GM21526 (cell line): ENCODE results near the gene ZBTB20.

Experiments
- ATAC-seq: cut with Tn5 transposase; IDR thresholded peaks from one replicate; pipeline ENCODE4 v1.9.1; 2021; ENCODE audit warnings: moderate library complexity; ENCODE audit not compliant: unreplicated experiment, low FRiP score

ZBTB20 gene

DNA sequence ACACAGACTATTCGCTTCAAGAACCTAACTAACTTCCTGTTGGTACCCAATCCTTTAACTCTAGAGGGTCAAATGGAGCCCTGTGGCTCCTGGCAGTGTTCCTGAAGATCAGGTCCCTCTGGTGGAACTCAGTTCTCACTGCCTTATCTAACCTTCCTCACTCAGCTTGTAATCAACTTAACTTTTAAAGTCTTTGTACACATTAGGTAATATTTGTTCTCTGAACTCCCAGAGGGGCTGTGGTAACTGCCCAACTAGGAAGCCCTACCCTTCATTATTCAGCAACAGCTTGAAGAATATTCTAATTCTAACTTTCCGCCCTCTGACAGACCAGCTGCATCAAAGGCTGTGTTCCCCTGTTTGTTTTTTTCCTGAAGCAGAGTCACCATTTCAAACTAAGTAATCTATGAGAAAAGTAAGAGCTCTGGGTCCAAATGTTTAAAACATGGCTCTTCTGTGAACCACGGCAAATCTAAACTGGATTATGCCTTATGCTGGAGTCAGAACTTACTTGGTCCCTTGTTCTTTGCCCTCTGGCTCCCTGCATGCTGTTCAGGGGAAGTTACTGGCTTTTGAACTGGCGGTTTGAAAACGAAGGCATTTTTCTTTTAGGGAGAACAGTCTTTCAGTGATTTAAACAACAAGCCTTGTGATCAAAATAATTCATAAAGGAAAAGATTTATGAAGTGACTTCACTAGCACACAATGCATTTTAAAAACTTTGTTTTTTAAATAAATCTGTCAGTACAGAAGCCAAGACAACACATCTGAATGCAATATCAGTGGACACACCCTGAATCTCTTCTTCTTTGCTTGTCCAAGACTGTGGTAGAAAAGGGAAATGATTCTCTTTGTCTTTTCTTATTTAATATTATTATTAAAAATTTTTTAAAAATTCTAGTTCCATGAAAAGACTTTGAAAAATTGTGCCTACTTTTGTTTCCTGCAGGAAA lies 487.7 kb downstream of the ZBTB20 start:
- ATAC-seq: no peak

- ATAC-seq: no peak
Observed at GRCh38 chr3:114651555-114651954, 495.5 kb downstream of the ZBTB20 start.

DNA sequence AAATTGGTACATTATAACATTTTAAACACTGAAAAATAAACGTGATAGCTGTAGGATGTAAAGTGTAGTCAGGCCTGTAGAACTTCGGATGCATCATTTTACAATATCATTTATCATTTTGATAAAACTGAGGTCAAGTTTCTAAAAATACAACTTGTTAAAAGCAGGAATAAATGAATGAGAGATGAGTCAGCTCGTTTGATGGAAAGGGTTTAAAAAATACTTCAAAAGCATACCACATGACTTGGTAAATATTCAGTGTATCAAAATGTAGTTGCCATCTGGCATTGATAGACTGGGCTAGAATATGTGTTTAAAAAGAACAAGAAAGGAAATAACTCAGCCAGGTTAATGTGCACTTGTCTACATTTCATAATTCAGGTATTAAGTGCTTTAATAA lies 496.3 kb downstream of the ZBTB20 start:
- ATAC-seq: no peak

DNA sequence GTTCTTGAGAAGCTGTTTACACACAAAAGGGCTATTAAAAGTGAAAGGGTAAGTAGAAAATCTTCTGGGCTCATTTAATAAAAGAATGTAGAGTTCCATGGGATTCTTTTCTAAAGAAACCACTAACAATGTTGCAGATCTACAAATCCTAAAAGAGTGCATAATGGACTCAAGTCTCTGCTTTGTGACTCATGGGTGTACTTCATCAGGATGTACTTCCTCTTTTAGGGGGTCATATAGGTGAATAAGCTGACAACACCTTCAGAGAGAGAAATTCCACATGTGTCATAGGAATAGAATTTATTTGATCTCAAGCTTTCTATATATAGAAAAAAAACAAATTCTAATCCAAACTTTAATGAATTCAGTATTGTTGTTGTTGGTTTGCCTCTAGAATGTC lies 497.8 kb downstream of the ZBTB20 start:
- no peak for ATAC-seq

GRCh38 chr3:114646526-114646925 lies 500.6 kb downstream of the ZBTB20 start:
- no peak for ATAC-seq

DNA sequence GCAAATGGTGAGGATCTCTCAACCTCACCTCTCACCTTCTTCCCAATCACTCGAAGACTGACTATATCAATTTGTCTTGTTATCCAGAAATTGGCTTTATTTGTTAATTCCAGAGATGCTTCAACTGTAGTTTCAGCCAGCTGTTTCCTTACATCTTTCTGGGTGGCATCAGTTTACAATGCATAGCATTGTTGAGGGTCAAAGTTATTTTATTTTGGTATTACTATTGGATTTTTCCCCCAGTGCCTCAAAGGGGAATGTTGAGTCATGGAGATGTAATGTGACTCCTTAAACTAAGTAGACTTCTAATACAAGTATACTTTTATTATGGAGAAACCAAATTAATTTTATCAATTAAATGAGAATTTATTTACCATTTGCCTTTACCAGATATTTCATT lies 501.7 kb downstream of the ZBTB20 start:
- ATAC-seq: no peak

- no peak for ATAC-seq
Observed at GRCh38 chr3:114644367-114644766, 502.7 kb downstream of the ZBTB20 start.

- ATAC-seq: no peak
Observed at GRCh38 chr3:114642951-114643741, 503.9 kb downstream of the ZBTB20 start.

DNA sequence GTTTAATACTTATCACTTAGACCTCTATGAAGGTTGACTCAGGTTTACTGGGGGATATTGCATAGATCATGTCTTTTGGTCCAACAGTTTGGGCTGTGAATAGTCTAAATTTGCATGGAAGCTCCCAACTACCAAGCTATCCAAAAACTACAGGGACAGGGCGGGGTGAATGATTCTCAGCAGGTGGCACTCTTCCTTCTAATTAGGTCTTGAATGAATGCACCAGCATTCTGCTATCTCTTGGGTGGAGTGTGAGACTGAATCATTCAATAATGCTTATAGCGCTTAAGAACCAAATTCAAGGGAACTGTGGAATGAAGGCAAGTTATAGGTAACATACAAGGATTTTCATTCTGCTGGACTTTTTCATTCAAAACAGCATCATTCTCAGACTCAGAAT lies 507.0 kb downstream of the ZBTB20 start:
- no peak for ATAC-seq

DNA sequence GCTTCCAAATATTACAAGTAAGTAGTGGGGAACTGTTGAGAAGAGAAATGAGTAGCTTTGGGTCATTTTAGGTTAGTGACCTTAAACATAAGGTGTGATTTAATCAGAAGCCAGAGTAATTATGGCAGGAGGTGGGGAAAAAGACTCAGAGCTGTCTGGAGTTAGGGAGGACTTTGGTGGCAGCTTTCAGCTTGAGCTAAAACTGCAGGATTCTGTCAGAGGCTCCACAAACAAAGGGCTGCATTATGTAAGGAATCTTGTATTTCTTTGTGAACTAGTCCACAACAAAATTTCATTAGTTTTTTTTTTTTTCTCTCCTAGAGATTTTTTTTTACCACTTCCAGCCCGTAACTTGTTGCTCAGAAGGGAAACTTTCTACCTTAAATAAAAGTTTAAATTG lies 507.9 kb downstream of the ZBTB20 start:
- ATAC-seq: no peak

GRCh38 chr3:114635878-114636277 lies 511.2 kb downstream of the ZBTB20 start:
- ATAC-seq: no peak

GRCh38 chr3:114634635-114635034 lies 512.5 kb downstream of the ZBTB20 start:
- ATAC-seq: no peak

DNA sequence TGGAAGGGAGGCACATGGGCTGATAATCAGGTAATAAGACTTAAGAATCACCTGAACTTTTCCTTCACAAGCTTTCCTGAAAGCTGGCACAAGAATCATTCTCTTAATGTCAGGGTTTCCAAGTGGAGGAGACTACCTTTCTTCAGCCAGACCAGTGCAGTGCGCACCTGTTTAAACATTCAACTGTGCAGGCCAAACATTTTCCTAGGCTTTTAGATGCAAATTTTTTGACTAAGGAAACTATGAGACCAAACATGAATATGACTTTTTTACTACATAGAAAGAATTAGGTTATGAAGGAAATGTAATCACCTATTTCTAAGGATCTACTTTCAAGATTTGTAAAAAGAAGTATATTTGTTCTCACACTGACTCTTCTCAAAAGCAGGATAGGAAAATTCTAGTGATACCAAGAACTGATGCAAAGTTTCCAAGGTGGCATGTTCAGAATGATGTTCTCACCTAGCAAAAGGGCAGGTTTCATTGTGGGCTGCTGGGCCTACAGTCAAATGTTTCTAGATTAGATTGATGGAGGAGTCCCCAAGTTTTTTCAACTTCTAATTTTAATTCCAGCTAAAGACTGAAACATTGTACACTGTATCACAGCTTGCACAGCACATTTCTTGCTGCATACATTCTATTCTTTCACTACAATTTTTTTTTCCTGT lies 514.2 kb downstream of the ZBTB20 start:
- no peak for ATAC-seq

DNA sequence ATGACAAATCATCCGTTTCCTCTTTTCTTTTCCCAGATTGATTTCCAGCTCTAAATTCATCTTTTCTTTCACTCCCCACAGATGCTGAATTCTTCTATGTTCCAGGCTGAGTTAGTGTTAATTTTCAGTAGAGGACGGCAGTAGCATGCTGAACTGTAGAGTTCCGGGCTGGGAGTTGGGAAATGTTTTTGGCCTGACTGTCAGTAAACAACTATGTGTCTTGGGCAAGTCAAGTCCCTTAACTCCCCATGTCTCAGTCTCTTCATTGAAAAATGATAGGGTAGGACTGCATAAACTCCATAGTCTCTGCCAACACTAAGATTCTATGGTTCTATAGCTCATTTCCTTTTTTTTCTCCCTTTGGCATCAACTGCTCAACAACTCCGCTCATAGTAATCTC lies 519.3 kb downstream of the ZBTB20 start:
- ATAC-seq: no peak

DNA sequence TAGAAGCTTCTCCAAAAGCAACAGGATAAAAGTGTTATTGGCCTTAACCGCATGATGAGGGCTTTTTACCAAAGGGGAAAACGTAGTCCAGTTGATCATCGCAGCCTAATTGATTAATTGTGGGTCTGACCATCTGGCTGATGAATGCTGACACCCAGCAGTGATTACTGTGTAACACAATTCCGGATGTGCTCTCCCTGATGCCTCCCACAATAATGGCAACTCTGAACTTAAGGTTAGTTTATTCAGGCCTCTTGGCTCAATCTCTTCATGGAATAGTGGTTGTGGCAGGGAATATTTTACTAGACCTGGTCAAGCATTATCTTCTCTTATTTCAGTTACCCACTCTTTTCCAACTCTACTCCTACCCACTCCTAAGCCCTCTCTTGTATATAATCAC lies 520.3 kb downstream of the ZBTB20 start:
- ATAC-seq: no peak

GRCh38 chr3:114624571-114625181 lies 522.4 kb downstream of the ZBTB20 start:
- no peak for ATAC-seq

- no peak for ATAC-seq
Observed at GRCh38 chr3:114624047-114624445, 523.0 kb downstream of the ZBTB20 start.

DNA sequence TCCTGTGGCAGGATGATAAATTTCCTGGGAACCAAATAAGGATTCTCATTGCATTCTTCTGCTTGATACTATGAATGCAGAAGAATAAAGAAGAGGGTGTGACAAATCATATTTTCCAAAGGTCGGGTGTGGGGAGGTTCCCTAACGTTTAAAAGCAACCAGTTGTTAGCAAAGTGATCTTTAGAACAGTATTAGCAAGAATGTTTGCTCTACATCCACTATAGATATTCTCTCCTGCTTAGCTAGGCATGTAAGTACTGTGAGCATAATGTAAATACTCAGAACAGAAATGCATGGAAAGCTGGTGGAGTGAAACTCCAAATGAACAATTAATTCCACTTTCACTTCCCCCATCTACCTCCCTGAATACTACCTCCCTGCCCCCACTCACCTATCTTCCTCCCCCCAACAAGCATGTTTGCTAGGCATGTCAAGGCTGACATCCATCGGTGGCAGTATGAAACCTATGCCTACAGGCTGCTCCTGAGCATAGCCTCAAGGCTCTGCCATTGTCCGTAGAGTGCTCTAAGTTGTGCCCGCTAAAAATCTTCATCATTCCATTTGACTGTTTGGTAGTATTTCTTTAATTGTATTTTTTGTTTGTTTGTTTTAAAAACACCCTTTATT lies 523.6 kb downstream of the ZBTB20 start:
- ATAC-seq: no peak

GRCh38 chr3:114622001-114622400 lies 525.1 kb downstream of the ZBTB20 start:
- ATAC-seq: no peak

- ATAC-seq: no peak
Observed at GRCh38 chr3:114619771-114620170, 527.3 kb downstream of the ZBTB20 start.
